ENCODE results near the gene CNDP1. TPM values are rescaled to one million over a fixed set of nuclear protein-coding genes. Genes with fewer than 3 reads are reported as not detected.

The CNDP1 gene
- total RNA-seq, 1 donor from 2014 or later, result not detected

- Mint-ChIP-seq H3K36me3 (ENCODE audit: low read depth, unreplicated experiment) (no peaks in the 10 kb centered on the region), H3K27me3 (ENCODE audit: low read depth, unreplicated experiment) (peaks cover 9% of the 10 kb centered on the region), H3K9me3 (ENCODE audit: unreplicated experiment) (peaks cover 12% of the 10 kb centered on the region), H3K4me3 (ENCODE audit: unreplicated experiment) (no peak overlapping the region), H3K27ac (ENCODE audit: unreplicated experiment) (no peak overlapping the region), H3K4me1 (ENCODE audit: low read depth, unreplicated experiment) (no peaks in the 10 kb centered on the region)
- no peaks in the 10 kb centered on the region for H3K79me2 ChIP-seq (ENCODE audit: insufficient read depth, low read length)
- H3K4me3 ChIP-seq (ENCODE audit: insufficient read depth, low read depth, low read length), result no peak overlapping the region
- H3K27ac ChIP-seq (ENCODE audit: low read depth, low read length), result no peak overlapping the region
- no peak overlapping the region for H3K9ac ChIP-seq (ENCODE audit: low read length)
- no peaks in the 10 kb centered on the region for H4K20me1 ChIP-seq (ENCODE audit: insufficient read depth, low read length)
- peaks cover 2% of the 10 kb centered on the region for H3K27me3 ChIP-seq (ENCODE audit: insufficient read depth, low read length)
- no peak overlapping the region for H2AFZ ChIP-seq (ENCODE audit: low read depth, low read length)
- TF ChIP-seq CTCF (IDR thresholded peaks at IDR 0.05; ENCODE audit: insufficient read depth, low read depth, low read length) (no peak), EZH2 (IDR thresholded peaks at IDR 0.05; ENCODE audit: insufficient read depth, low read length) (no peak)
- H3K9me3 ChIP-seq (ENCODE audit: insufficient read depth, low read depth, low read length), result no peaks in the 10 kb centered on the region
- no peaks in the 10 kb centered on the region for H3K4me1 ChIP-seq (ENCODE audit: insufficient read depth, low read length)
- H3K4me2 ChIP-seq (ENCODE audit: low read length), result no peak overlapping the region
- H3K36me3 ChIP-seq (ENCODE audit: insufficient read depth, low read length), result no peaks in the 10 kb centered on the region
- DNase-seq (ENCODE audit: low read depth), result no peak
- no peak for FAIRE-seq
Measured at GRCh38 chr18:74541703-74542555, 7.6 kb downstream of the CNDP1 start.

- no peak for FAIRE-seq
- no peak for DNase-seq (ENCODE audit: low read depth)
Measured at GRCh38 chr18:74544898-74545297, 10.6 kb downstream of the CNDP1 start.

DNA sequence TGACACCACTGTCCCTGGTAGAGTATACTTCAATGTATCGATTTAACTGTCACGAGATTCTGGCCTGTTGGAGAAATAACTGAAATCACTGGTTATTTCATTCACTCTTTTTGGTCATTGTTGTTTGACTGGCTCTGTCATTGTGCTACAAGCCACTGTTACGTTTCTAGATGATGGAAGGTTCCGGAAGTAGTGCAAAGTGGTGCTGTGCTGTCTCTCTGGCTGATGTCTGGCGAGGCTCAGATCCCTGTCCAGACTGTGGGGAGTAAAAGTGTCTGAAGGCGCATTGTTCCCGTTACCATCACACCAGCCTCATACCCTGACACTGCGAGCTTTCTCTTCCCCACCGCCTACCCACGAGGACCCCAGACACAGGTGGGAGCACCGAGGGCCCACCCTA, 11.7 kb downstream of the CNDP1 start:
- no peak for TF ChIP-seq EZH2 (IDR thresholded peaks at IDR 0.05; ENCODE audit: insufficient read depth, low read length)
- no peak for TF ChIP-seq CTCF (IDR thresholded peaks at IDR 0.05; ENCODE audit: insufficient read depth, low read depth, low read length)
- no peak overlapping the region for H2AFZ ChIP-seq (ENCODE audit: low read depth, low read length)
- no peaks in the 10 kb centered on the region for H4K20me1 ChIP-seq (ENCODE audit: insufficient read depth, low read length)
- H3K4me3 ChIP-seq (ENCODE audit: insufficient read depth, low read depth, low read length), result no peak overlapping the region
- H3K27me3 ChIP-seq (ENCODE audit: insufficient read depth, low read length), result no peaks in the 10 kb centered on the region
- Mint-ChIP-seq H3K9me3 (ENCODE audit: unreplicated experiment) (peaks cover 32% of the 10 kb centered on the region), H3K36me3 (ENCODE audit: low read depth, unreplicated experiment) (no peaks in the 10 kb centered on the region), H3K4me1 (ENCODE audit: low read depth, unreplicated experiment) (no peaks in the 10 kb centered on the region), H3K27ac (ENCODE audit: unreplicated experiment) (no peak overlapping the region), H3K27me3 (ENCODE audit: low read depth, unreplicated experiment) (peaks cover 8% of the 10 kb centered on the region), H3K4me3 (ENCODE audit: unreplicated experiment) (no peak overlapping the region)
- H3K36me3 ChIP-seq (ENCODE audit: insufficient read depth, low read length), result no peaks in the 10 kb centered on the region
- H3K4me2 ChIP-seq (ENCODE audit: low read length), result no peak overlapping the region
- no peak overlapping the region for H3K9ac ChIP-seq (ENCODE audit: low read length)
- FAIRE-seq, result no peak
- peaks cover 7% of the 10 kb centered on the region for H3K9me3 ChIP-seq (ENCODE audit: insufficient read depth, low read depth, low read length)
- H3K79me2 ChIP-seq (ENCODE audit: insufficient read depth, low read length), result no peaks in the 10 kb centered on the region
- no peaks in the 10 kb centered on the region for H3K4me1 ChIP-seq (ENCODE audit: insufficient read depth, low read length)
- no peak for DNase-seq (ENCODE audit: low read depth)
- no peak overlapping the region for H3K27ac ChIP-seq (ENCODE audit: low read depth, low read length)

More at GRCh38 chr18:74544898-74545297, 10.6 kb downstream of the CNDP1 start:
- H3K36me3 ChIP-seq (ENCODE audit: insufficient read depth, low read length), result no peaks in the 10 kb centered on the region
- no peaks in the 10 kb centered on the region for H4K20me1 ChIP-seq (ENCODE audit: insufficient read depth, low read length)
- no peak overlapping the region for H3K4me3 Mint-ChIP-seq (ENCODE audit: unreplicated experiment)
- H3K79me2 ChIP-seq (ENCODE audit: insufficient read depth, low read length), result no peaks in the 10 kb centered on the region
- TF ChIP-seq EZH2 (IDR thresholded peaks at IDR 0.05; ENCODE audit: insufficient read depth, low read length), result no peak
- no peaks in the 10 kb centered on the region for H3K27me3 ChIP-seq (ENCODE audit: insufficient read depth, low read length)
- H3K27ac Mint-ChIP-seq (ENCODE audit: unreplicated experiment), result no peak overlapping the region
- H3K4me2 ChIP-seq (ENCODE audit: low read length), result no peak overlapping the region
- H2AFZ ChIP-seq (ENCODE audit: low read depth, low read length), result no peak overlapping the region
- H3K9me3 Mint-ChIP-seq (ENCODE audit: unreplicated experiment), result peaks cover 32% of the 10 kb centered on the region
- no peaks in the 10 kb centered on the region for H3K4me1 ChIP-seq (ENCODE audit: insufficient read depth, low read length)
- H3K27me3 Mint-ChIP-seq (ENCODE audit: low read depth, unreplicated experiment), result peaks cover 10% of the 10 kb centered on the region
- H3K4me1 Mint-ChIP-seq (ENCODE audit: low read depth, unreplicated experiment), result no peaks in the 10 kb centered on the region
- peaks cover 5% of the 10 kb centered on the region for H3K9me3 ChIP-seq (ENCODE audit: insufficient read depth, low read depth, low read length)
- no peak overlapping the region for H3K9ac ChIP-seq (ENCODE audit: low read length)
- H3K27ac ChIP-seq (ENCODE audit: low read depth, low read length), result no peak overlapping the region
- H3K36me3 Mint-ChIP-seq (ENCODE audit: low read depth, unreplicated experiment), result no peaks in the 10 kb centered on the region
- H3K4me3 ChIP-seq (ENCODE audit: insufficient read depth, low read depth, low read length), result no peak overlapping the region
